WI38 (cell line): Measurements from ENCODE around the gene PPID.

Experiments
- H3K4me3 ChIP-seq: 2 replicates; pipeline ENCODE4 v1.5.1; 2011; ENCODE audit warnings: low read depth, mild to moderate bottlenecking, control low read depth, low read length
- TF ChIP-seq, protein P1 (sequence below): IDR thresholded peaks from 2 replicates; pipeline ENCODE4 v1.5.1; 2012; ENCODE audit warnings: low read depth, mild to moderate bottlenecking, control low read depth, low read length

The PPID gene

DNA sequence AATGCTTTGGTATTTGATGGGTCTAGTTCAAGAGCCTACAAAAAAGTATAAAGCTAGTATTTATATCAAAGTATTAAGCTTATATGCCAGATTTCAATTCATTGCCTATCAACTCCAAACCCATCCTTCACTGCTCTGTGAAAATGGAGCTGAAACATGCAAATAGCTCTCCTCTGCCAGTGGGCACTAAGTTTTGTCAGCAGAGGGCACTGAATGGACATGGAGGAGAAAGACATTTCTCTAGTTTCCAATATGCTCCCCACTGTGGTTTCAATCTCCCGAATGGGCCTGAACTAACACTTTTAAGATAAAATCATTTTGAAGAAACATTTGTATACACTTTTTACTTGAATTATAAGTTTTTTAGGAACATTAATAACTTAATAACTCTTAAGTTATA lies 12.4 kb downstream of the PPID start:
- TF ChIP-seq, protein P1, sequence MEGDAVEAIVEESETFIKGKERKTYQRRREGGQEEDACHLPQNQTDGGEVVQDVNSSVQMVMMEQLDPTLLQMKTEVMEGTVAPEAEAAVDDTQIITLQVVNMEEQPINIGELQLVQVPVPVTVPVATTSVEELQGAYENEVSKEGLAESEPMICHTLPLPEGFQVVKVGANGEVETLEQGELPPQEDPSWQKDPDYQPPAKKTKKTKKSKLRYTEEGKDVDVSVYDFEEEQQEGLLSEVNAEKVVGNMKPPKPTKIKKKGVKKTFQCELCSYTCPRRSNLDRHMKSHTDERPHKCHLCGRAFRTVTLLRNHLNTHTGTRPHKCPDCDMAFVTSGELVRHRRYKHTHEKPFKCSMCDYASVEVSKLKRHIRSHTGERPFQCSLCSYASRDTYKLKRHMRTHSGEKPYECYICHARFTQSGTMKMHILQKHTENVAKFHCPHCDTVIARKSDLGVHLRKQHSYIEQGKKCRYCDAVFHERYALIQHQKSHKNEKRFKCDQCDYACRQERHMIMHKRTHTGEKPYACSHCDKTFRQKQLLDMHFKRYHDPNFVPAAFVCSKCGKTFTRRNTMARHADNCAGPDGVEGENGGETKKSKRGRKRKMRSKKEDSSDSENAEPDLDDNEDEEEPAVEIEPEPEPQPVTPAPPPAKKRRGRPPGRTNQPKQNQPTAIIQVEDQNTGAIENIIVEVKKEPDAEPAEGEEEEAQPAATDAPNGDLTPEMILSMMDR, result no peak
- H3K4me3 ChIP-seq, result no peak overlapping the region

DNA sequence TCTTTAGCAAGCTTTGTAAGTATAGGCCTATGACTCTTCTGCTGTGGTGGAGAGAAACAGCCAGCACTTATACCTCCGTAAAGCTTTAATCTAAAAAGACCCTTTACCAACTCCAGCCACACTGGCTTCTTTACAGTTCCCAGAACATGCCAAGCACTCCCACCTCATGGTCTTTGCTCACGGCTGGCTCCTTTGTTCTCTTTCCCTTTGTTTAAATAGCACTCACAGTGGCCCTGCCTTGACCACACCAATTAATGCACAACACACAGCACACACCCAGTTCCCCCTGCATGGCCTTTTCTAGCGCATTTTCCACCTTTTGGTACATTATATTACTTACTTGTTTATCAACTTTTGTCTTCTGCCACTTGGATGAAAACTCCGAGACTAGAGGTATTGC lies 18.9 kb downstream of the PPID start:
- TF ChIP-seq, protein P1, result no peak
- no peak overlapping the region for H3K4me3 ChIP-seq

DNA sequence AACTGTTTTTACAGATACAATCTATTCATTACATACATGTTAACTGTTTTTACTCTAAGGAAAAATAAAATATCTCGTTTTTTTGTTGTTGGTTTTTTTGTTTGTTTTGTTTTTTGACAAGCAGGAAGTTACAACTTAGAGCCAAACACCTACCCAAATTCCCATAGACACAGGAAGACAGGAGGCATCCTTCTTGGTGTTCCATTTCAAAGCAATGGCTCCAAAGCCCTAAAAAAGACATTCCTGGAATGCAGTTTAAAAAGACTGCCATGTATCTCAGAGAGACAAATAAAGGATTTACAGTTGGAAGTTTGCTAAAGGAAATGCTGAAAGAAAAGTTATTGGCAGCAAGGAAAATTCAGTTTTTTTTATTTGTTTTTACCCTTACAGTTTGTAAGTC lies 34.4 kb downstream of the PPID start:
- H3K4me3 ChIP-seq, result no peak overlapping the region
- TF ChIP-seq, protein P1, result no peak

DNA sequence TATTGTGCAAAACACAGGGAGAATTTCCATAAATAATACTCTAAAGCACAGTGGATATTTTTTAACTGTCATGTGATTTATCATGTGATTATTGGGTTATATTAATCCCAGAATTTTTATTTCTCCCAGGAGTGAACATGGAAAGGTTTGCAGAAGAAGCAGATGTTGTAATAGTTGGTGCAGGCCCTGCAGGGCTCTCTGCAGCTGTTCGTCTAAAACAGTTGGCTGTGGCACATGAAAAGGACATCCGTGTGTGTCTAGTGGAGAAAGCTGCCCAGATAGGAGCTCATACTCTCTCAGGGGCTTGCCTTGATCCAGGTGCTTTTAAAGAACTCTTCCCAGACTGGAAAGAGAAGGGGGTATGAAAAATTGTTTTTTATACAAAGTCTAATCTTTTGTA lies 41.1 kb downstream of the PPID start:
- TF ChIP-seq, protein P1, result no peak
- H3K4me3 ChIP-seq, result no peak overlapping the region

DNA sequence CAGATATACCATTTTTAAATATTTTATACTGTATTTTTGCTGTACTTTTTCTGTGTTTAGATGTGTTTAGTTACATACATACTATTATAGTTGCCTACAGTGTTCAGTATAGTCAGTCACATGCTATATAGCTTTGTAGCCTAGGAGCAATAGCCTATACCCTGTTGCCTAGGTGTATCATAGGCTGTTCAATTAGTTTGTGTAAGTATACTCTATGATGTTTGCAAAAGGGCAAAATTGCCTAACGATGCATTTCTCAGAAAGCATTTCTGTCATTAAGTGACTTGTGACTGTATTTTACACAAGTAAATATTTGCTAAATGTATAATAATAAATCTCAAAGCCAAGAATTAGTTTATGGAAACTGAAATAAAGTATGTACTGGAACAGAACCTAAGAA lies 41.6 kb downstream of the PPID start:
- H3K4me3 ChIP-seq, result no peak overlapping the region
- TF ChIP-seq, protein P1, result no peak

DNA sequence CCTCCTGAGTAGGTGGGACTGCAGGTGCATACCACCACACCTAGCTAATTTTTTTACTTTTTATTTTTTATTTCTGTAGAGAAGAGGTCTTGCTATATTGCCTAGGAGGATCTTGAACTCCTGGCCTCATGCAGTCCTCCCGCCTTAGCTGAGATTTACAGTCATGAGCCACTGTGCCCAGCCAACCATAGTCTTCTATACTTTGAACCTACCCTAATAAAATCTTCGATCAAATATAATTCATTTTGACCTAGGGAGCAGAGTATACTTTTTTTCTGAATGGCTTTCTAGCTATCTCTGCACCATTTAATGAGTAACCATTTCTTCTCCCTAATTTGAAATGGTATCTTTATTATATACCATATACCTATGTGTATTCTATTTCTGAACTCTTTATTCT lies 44.4 kb downstream of the PPID start:
- H3K4me3 ChIP-seq, result no peak overlapping the region
- TF ChIP-seq, protein P1, result no peak

DNA sequence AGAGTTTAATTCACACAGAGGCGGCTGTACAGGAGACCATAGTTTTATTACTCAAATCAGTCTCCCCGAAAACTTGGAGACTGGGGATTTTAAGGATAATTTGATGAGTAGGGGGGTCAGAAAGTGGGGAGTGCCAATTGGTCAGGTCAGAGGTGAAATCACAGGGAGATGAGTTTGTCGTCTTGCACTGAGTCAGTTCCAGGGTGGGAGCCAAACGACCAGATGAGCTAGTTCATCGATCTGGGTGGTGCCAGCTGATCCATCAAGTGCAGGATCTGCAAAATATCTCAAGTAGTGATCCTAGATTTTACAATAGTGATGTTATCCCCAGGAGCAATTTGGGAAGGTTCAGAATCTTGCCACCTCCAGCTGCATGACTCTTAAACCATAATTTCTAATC lies 47.1 kb downstream of the PPID start:
- no peak overlapping the region for H3K4me3 ChIP-seq
- TF ChIP-seq, protein P1, result no peak

DNA sequence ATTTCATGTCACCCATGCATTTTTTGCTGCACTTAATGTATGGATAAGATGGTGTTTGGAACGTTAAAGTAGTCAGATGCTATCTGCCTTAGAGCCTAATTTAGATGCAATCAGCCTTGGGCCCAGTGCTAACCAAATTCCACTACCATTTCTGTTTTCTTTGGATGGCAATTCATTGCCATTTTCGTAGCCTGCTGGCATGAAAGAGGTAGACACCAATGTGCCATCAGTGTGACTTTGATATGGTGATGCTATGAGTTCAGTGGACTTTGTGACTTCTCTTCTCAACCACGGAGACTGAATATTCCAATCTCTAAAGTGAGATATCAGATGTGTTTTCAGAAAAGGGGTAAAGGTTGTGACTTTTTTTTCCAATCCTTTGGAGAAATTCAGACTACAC lies 49.6 kb downstream of the PPID start:
- no peak overlapping the region for H3K4me3 ChIP-seq
- TF ChIP-seq, protein P1, result no peak
